LNCaP clone FGC (cell line): Measurements from ENCODE around the gene FLNA.
A peak's percentile ranks its signal among the peaks of the same experiment; 100 is the strongest.

ENCODE experiments used
- DNase-seq: peaks from one replicate; pipeline ENCODE4 v3.0.0-alpha.2; 2011; ENCODE audit warnings: low read depth
- H3K4me3 ChIP-seq: 2 replicates; pipeline ENCODE4 v1.5.1; 2011; ENCODE audit warnings: mild to moderate bottlenecking, low read depth, low read length, control low read depth
- TF ChIP-seq, protein P1 (sequence below): IDR thresholded peaks from 2 replicates; pipeline ENCODE4 v1.5.1; 2012; ENCODE audit warnings: mild to moderate bottlenecking; ENCODE audit not compliant: control insufficient read depth, insufficient read depth; ENCODE audit errors: extremely low read depth

Gene FLNA

DNA sequence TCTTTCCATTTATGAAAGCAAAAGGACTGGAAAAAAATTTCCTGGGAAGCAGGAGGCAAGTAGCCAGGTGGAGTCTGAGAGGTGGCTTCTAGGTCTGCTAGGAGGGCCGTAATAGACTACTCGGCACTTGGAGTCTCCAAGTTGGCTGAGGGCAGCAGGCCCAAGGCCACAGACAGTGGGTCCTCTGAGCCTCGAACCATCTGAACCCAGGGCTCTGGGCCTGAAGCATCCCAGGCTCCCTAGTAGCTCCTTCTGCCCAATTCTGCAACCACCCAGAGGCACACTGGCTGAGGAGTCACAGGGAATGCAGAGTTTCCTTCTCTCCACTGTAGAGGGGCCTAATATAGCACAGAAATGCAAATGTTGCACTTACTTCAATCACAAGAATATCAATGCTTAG is 59.0 kb downstream of the FLNA start:
- TF ChIP-seq, protein P1, sequence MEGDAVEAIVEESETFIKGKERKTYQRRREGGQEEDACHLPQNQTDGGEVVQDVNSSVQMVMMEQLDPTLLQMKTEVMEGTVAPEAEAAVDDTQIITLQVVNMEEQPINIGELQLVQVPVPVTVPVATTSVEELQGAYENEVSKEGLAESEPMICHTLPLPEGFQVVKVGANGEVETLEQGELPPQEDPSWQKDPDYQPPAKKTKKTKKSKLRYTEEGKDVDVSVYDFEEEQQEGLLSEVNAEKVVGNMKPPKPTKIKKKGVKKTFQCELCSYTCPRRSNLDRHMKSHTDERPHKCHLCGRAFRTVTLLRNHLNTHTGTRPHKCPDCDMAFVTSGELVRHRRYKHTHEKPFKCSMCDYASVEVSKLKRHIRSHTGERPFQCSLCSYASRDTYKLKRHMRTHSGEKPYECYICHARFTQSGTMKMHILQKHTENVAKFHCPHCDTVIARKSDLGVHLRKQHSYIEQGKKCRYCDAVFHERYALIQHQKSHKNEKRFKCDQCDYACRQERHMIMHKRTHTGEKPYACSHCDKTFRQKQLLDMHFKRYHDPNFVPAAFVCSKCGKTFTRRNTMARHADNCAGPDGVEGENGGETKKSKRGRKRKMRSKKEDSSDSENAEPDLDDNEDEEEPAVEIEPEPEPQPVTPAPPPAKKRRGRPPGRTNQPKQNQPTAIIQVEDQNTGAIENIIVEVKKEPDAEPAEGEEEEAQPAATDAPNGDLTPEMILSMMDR, result no peak
- H3K4me3 ChIP-seq, result no peak overlapping the region
- DNase-seq, result no peak

DNA sequence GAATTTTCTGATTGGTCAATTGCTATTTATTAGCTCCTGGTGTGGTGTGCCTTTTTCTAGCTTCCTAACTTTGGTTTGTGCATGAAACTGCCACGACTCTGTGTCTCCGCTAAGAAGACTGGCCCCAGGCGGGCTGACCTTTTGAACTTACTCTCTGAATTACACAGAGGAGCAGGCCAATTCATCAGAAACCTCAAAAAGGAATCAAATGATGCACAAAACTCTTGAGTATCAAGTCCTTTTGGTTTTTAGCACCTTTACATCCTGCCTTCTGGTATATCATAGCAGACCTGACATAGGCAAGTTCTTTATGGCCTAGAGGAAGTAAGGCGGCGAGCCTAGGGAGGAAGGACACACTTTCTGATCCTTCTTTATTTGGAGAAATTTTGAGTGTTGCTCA is 61.3 kb downstream of the FLNA start:
- no peak overlapping the region for H3K4me3 ChIP-seq
- DNase-seq, result no peak
- TF ChIP-seq, protein P1, result no peak

DNA sequence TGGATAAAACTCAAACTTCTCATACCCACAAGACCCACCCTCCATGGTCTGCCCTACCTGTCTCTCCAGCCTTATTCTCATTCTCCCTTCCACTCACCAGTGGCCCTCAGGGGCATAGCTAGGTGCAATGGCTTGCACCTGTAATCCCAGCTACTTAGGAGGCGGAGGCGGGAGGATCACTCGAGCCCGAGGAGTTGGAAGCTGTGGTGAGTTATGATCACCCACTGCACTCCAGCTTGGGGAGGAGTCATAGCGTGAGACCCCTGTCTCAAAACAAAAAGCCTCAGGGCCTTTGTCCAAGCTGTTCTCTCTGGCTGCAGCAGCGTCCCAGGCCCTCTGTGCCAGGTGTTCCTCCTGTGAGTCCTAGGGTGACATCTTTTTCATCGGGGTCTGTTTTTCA is 62.3 kb downstream of the FLNA start:
- TF ChIP-seq, protein P1, result no peak
- no peak for DNase-seq
- H3K4me3 ChIP-seq, result no peak overlapping the region

DNA sequence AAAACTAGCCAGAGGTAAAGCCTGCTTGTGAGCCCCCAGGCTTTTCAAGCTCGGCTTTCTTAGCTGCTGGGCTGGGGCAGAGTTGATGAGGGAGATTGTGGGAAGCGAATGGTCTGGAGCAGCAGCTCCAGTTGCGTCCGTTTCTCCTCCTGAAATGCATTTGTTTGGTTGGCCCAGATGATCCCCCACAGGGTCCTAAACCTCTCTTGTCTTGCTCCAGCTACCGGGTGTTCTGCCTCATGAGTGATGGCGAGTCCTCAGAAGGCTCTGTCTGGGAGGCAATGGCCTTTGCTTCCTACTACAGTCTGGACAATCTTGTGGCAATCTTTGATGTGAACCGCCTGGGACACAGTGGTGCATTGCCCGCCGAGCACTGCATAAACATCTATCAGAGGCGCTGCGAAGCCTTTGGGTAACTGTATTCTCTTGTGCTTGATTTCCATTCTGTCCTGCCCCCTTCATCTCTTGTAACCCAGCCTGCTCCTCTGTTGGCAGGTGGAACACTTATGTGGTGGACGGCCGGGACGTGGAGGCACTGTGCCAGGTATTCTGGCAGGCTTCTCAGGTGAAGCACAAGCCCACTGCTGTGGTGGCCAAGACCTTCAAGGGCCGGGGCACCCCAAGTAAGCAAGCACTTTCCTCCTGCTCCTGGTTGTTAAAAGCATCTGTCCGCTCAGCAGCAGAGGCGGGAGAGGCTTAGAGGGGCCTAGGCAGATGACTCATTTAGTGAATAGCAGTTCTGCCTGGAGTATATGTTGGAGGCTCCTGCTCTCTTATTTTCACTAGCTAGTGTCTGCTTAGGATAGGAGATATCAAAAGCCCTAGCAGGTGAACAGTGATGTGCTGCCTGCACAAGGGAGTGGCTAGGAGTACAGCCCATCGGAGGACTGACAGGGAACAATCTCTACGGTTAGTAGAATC is 63.6 kb downstream of the FLNA start:
- no peak overlapping the region for H3K4me3 ChIP-seq
- no peak for DNase-seq
- TF ChIP-seq, protein P1, result no peak

DNA sequence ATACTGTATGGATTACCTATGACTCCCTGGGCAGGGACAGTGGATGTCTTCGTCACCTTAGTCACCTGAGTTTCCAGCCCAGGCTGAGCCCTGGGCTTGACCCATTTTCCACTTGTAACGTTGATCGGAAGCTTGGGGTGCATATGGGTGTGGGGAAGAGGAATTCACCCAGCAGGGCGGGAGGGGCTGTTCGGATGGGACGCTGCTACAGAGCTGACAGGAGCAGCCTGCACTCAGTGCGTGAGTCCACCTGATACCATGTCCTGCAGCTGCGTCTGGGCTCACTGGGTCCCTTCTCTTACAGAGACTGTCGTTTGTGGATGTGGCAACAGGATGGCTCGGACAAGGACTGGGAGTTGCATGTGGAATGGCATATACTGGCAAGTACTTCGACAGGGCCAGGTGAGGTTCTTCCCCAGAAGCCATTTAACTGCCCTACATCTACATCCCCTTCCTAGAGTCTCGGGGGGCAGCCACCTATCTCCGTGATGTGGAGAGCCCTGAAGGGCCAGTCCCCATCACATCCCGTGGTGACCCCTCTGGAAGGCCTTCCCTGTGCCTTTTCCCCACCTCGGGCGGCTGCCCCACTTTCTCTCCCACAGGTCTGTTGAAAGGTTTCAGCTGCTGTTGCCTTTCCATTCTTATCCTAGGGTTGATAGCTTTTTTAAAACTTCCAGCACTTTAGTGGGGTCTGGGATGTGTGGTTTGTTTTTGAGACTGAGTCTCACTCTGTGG is 65.2 kb downstream of the FLNA start:
- TF ChIP-seq, protein P1, result no peak
- no peak overlapping the region for H3K4me3 ChIP-seq
- no peak for DNase-seq

DNA sequence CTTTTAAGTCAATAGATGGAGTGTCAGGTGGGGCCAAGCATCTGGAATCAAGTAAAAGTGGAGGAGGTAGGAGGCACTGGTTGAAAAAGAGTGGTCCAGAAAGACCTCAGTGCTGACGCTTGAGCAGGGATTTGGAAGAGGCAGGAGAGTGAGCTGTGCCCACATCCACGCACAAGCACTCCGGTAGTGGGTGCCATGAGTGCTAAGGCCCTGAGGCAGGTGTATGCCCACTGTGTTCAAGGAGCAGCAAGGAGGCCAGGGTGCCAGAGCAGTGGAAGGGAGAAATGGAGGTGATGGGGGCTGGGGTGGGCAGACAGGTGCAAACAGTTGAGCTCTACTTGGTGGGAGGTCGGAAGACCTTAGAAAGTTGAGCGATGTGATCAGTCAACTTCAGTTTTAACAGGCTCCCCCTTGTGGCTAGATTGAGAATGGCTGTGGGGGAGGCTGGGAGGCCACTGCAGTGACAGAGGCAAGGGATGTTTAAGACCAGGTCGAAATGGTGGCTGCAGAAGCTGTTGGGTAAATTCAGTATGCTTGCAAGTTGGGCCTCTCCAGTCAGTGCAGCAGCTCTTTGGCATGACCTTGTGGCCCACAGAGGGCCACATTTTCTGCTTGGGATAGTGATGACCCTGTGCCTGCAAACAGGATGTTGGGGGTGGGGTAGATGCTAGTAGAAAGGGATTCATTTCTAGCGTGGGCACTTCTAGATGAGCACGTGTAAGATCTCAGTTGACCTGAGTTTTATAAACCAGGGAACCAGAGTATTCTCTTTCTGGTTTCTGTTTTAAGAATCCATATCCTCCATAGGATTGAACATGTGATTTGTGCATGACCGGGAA is 66.1 kb downstream of the FLNA start:
- H3K4me3 ChIP-seq, result no peak overlapping the region
- TF ChIP-seq, protein P1, result peak; percentile 62
- no peak for DNase-seq
